Ishikawa (cell line): ENCODE data around the gene TGFB3.

Source experiments
- CEBPB ChIP-seq: IDR thresholded peaks from 2 replicates; pipeline ENCODE4 v1.6.1; 2012
- CREB1 ChIP-seq: IDR thresholded peaks from 2 replicates; pipeline ENCODE4 v1.6.1; 2012; ENCODE audit warnings: low read depth
- EGR1 ChIP-seq: IDR thresholded peaks from 2 replicates; pipeline ENCODE4 v1.6.1; 2012
- EP300 ChIP-seq: IDR thresholded peaks from 2 replicates; pipeline ENCODE4 v1.6.1; 2012; ENCODE audit warnings: borderline replicate concordance
- FOXM1 ChIP-seq: IDR thresholded peaks from 2 replicates; pipeline ENCODE4 v1.6.1; 2012; ENCODE audit warnings: low read depth, borderline replicate concordance
- NFIC ChIP-seq: IDR thresholded peaks from 2 replicates; pipeline ENCODE4 v1.6.1; 2012
- RAD21 ChIP-seq: IDR thresholded peaks from 2 replicates; pipeline ENCODE4 v1.6.1; 2012; ENCODE audit warnings: low read depth
- TAF1 ChIP-seq: IDR thresholded peaks from 2 replicates; pipeline ENCODE4 v1.6.1; 2012; ENCODE audit warnings: low read depth, mild to moderate bottlenecking
- TCF12 ChIP-seq: IDR thresholded peaks from 2 replicates; pipeline ENCODE4 v1.6.1; 2012; ENCODE audit warnings: low read depth
- TEAD4 ChIP-seq: IDR thresholded peaks from 2 replicates; pipeline ENCODE4 v1.6.1; 2012
- USF1 ChIP-seq: IDR thresholded peaks from 2 replicates; pipeline ENCODE4 v1.6.1; 2012
- YY1 ChIP-seq: IDR thresholded peaks from 2 replicates; pipeline ENCODE4 v1.6.1; 2012; ENCODE audit warnings: low read depth
- ZBTB7A ChIP-seq: IDR thresholded peaks from 2 replicates; pipeline ENCODE4 v1.6.1; 2012; ENCODE audit warnings: low read depth
- TF ChIP-seq, protein P1 (sequence below): IDR thresholded peaks from 2 replicates; pipeline ENCODE4 v1.6.1; 2012; ENCODE audit warnings: low read depth, mild to moderate bottlenecking
- TF ChIP-seq, protein P2 (sequence below): IDR thresholded peaks from 2 replicates; pipeline ENCODE4 v1.6.1; 2012

TGFB3 gene

GRCh38 chr14:76002383-76002782, 20.6 kb upstream of the TGFB3 start:
- TF ChIP-seq USF1 = no peak

- TF ChIP-seq CREB1 (no peak), TAF1 (no peak)
- TF ChIP-seq, protein P1, sequence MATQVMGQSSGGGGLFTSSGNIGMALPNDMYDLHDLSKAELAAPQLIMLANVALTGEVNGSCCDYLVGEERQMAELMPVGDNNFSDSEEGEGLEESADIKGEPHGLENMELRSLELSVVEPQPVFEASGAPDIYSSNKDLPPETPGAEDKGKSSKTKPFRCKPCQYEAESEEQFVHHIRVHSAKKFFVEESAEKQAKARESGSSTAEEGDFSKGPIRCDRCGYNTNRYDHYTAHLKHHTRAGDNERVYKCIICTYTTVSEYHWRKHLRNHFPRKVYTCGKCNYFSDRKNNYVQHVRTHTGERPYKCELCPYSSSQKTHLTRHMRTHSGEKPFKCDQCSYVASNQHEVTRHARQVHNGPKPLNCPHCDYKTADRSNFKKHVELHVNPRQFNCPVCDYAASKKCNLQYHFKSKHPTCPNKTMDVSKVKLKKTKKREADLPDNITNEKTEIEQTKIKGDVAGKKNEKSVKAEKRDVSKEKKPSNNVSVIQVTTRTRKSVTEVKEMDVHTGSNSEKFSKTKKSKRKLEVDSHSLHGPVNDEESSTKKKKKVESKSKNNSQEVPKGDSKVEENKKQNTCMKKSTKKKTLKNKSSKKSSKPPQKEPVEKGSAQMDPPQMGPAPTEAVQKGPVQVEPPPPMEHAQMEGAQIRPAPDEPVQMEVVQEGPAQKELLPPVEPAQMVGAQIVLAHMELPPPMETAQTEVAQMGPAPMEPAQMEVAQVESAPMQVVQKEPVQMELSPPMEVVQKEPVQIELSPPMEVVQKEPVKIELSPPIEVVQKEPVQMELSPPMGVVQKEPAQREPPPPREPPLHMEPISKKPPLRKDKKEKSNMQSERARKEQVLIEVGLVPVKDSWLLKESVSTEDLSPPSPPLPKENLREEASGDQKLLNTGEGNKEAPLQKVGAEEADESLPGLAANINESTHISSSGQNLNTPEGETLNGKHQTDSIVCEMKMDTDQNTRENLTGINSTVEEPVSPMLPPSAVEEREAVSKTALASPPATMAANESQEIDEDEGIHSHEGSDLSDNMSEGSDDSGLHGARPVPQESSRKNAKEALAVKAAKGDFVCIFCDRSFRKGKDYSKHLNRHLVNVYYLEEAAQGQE = no peak
Measured at GRCh38 chr14:75999511-76000190, 17.9 kb upstream of the TGFB3 start.

- TF ChIP-seq, protein P1 = no peak
- TF ChIP-seq TCF12 = no peak
- TF ChIP-seq, protein P2, sequence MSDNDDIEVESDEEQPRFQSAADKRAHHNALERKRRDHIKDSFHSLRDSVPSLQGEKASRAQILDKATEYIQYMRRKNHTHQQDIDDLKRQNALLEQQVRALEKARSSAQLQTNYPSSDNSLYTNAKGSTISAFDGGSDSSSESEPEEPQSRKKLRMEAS = no peak
- TF ChIP-seq YY1 = no peak
- TF ChIP-seq CREB1 = no peak
- TF ChIP-seq TEAD4 = no peak
- no peak for TF ChIP-seq RAD21
- TF ChIP-seq USF1 = no peak
- TF ChIP-seq EGR1 = no peak
- no peak for TF ChIP-seq NFIC
- TF ChIP-seq CEBPB = no peak
- no peak for TF ChIP-seq FOXM1
- no peak for TF ChIP-seq TAF1
- TF ChIP-seq EP300 = no peak
Measured at GRCh38 chr14:75996488-75996887, 14.7 kb upstream of the TGFB3 start.

GRCh38 chr14:75995372-75996041, 13.7 kb upstream of the TGFB3 start:
- TF ChIP-seq RAD21 (no peak), CEBPB (no peak), USF1 (no peak), CREB1 (no peak), TEAD4 (no peak), ZBTB7A (no peak), EGR1 (no peak), TCF12 (no peak)
- TF ChIP-seq, protein P1 = no peak
- TF ChIP-seq, protein P2 = no peak
